IMR-90 (cell line): ENCODE measurements around the gene KHDRBS1. TPM values are rescaled to one million over a fixed set of nuclear protein-coding genes. Genes with fewer than 3 reads are reported as not detected.

Source experiments
- ATAC-seq: fragments of 200-7000 bp; cut with Tn5 transposase; 2 replicates; pipeline ENCODE4 v1.9.1; 2020; ENCODE audit warnings: low read depth, mild to moderate bottlenecking, moderate library complexity
- BruUV-seq: library from RNA; stranded (reverse); fragments of 400-500 nt; replicated peaks from 2 replicates; lab custom pipeline; 2021; lab: Mats Ljungman, UMichigan
- CTCF ChIA-PET: fragments of 300-600 bp; formaldehyde crosslinking; extraction: SDS; loops from one replicate; lab custom pipeline; 2021; ENCODE audit warnings: antibody characterized with exemption; lab: Yijun Ruan, JAX
- POLR2A ChIA-PET: fragments of 300-600 bp; sonication (Branson Sonifier 250); formaldehyde crosslinking; loops from one replicate; lab custom pipeline; 2022; ENCODE audit warnings: antibody characterized with exemption; ENCODE audit not compliant: unreplicated experiment; lab: Charles Lee
- DNase-seq: peaks from one replicate; pipeline ENCODE4 v3.0.0; 2013
- H2AFZ ChIP-seq: replicated peaks from 2 replicates; pipeline ENCODE3; 2013; ENCODE audit warnings: low read length, mild to moderate bottlenecking; ENCODE audit not compliant: poor library complexity
- H2AK5ac ChIP-seq: 2 replicates; pipeline ENCODE4 v1.6.1; 2013; ENCODE audit warnings: low read depth, low read length, inconsistent platforms
- H2AK9ac ChIP-seq: replicated peaks from 2 replicates; pipeline ENCODE3; 2013; ENCODE audit warnings: mild to moderate bottlenecking, low read depth, low read length, moderate library complexity; ENCODE audit not compliant: poor library complexity
- H2BK120ac ChIP-seq: 2 replicates; pipeline ENCODE4 v1.6.1; 2013; ENCODE audit warnings: low read depth, low read length, inconsistent platforms
- H2BK15ac ChIP-seq: 3 replicates; pipeline ENCODE4 v1.6.1; 2013; ENCODE audit warnings: low read depth, low read length, inconsistent platforms
- H2BK20ac ChIP-seq: 2 replicates; pipeline ENCODE4 v1.6.1; 2013; ENCODE audit warnings: low read depth, mild to moderate bottlenecking, inconsistent platforms, low read length, moderate library complexity
- H2BK5ac ChIP-seq: 2 replicates; pipeline ENCODE4 v1.6.1; 2013; ENCODE audit warnings: mild to moderate bottlenecking, low read depth, low read length, inconsistent platforms; ENCODE audit not compliant: poor library complexity, severe bottlenecking
- H3K14ac ChIP-seq: replicated peaks from 2 replicates; pipeline ENCODE4 v1.6.1; 2013; ENCODE audit warnings: low read depth, low read length, inconsistent platforms
- H3K18ac ChIP-seq: 2 replicates; pipeline ENCODE4 v1.6.1; 2013; ENCODE audit warnings: low read depth, low read length, control low read depth
- H3K23ac ChIP-seq: 2 replicates; pipeline ENCODE4 v1.6.1; 2013; ENCODE audit warnings: low read depth, low read length, inconsistent platforms
- H3K27ac ChIP-seq: 2 replicates; pipeline ENCODE4 v1.5.1; 2013; ENCODE audit warnings: mild to moderate bottlenecking, control low read depth, low read length; ENCODE audit not compliant: insufficient read depth
- H3K27me3 ChIP-seq: 2 replicates; pipeline ENCODE4 v1.6.1; 2013; ENCODE audit warnings: low read length; ENCODE audit not compliant: control insufficient read depth, insufficient read depth
- H3K36me3 ChIP-seq: 2 replicates; pipeline ENCODE4 v1.6.1; 2013; ENCODE audit warnings: low read length, mixed read lengths; ENCODE audit not compliant: control insufficient read depth, insufficient read depth
- H3K4ac ChIP-seq: 2 replicates; pipeline ENCODE4 v1.6.1; 2013; ENCODE audit warnings: low read depth, low read length, inconsistent platforms
- H3K4me1 ChIP-seq: 2 replicates; pipeline ENCODE4 v1.6.1; 2013; ENCODE audit warnings: low read length, mixed read lengths; ENCODE audit not compliant: control insufficient read depth, insufficient read depth
- H3K4me2 ChIP-seq: 2 replicates; pipeline ENCODE4 v1.6.1; 2013; ENCODE audit warnings: low read depth, mild to moderate bottlenecking, control low read depth, low read length, moderate library complexity
- H3K4me3 ChIP-seq: 2 replicates; pipeline ENCODE4 v1.5.1; 2013; ENCODE audit warnings: low read depth, mild to moderate bottlenecking, control low read depth, low read length, moderate library complexity; ENCODE audit not compliant: insufficient read depth
- H3K56ac ChIP-seq: 2 replicates; pipeline ENCODE4 v1.6.1; 2013; ENCODE audit warnings: low read length, inconsistent platforms; ENCODE audit not compliant: insufficient read depth; ENCODE audit errors: extremely low read depth
- H3K79me1 ChIP-seq, 2 experiments: 2 replicates each; pipeline ENCODE4 v1.6.1; 2013; ENCODE audit warnings: low read length in 2 of 2, inconsistent platforms in 1 of 2, low read depth in 1 of 2
- H3K9ac ChIP-seq: 2 replicates; pipeline ENCODE4 v1.6.1; 2013; ENCODE audit warnings: low read depth, low read length, control low read depth
- H3K9me1 ChIP-seq: 2 replicates; pipeline ENCODE4 v1.6.1; 2013; ENCODE audit warnings: low read length, inconsistent platforms; ENCODE audit not compliant: insufficient read depth
- H3K9me3 ChIP-seq: 2 replicates; pipeline ENCODE4 v1.6.1; 2013; ENCODE audit warnings: low read length; ENCODE audit not compliant: control insufficient read depth, insufficient read depth
- H4K20me1 ChIP-seq: 2 replicates; pipeline ENCODE4 v1.6.1; 2013; ENCODE audit warnings: low read length, inconsistent platforms; ENCODE audit not compliant: insufficient read depth
- H4K5ac ChIP-seq: 2 replicates; pipeline ENCODE4 v1.6.1; 2013; ENCODE audit warnings: mild to moderate bottlenecking, low read depth, low read length, control low read depth
- H4K8ac ChIP-seq, 2 experiments: 2 replicates each; pipeline ENCODE4 v1.6.1; 2013; ENCODE audit warnings: low read depth in 2 of 2, low read length in 2 of 2, control low read depth in 1 of 2, inconsistent platforms in 1 of 2
- H4K91ac ChIP-seq: 2 replicates; pipeline ENCODE4 v1.6.1; 2013; ENCODE audit warnings: low read depth, low read length, inconsistent platforms; ENCODE audit not compliant: insufficient read depth
- BHLHE40 ChIP-seq: fragments of 150-350 bp; IDR thresholded peaks from 2 replicates; pipeline ENCODE4 v1.6.1; 2016; ENCODE audit warnings: mild to moderate bottlenecking, low read depth, low read length
- CEBPB ChIP-seq: IDR thresholded peaks from 2 replicates; pipeline ENCODE4 v1.6.1; 2012; ENCODE audit warnings: low read depth, low read length, improper control_type of control experiment
- CHD1 ChIP-seq: IDR thresholded peaks from 2 replicates; pipeline ENCODE4 v1.6.1; 2012; ENCODE audit warnings: low read depth, low read length, improper control_type of control experiment
- ELK1 ChIP-seq: fragments of 150-350 bp; IDR thresholded peaks from 2 replicates; pipeline ENCODE4 v1.6.1; 2016; ENCODE audit warnings: low read depth, mild to moderate bottlenecking, low read length, moderate library complexity, borderline replicate concordance
- FOS ChIP-seq: fragments of 150-350 bp; IDR thresholded peaks from 2 replicates; pipeline ENCODE4 v1.6.1; 2016; ENCODE audit warnings: low read depth, low read length
- MAFK ChIP-seq: IDR thresholded peaks from 2 replicates; pipeline ENCODE4 v1.6.1; 2012; ENCODE audit warnings: low read depth, low read length, improper control_type of control experiment
- MAZ ChIP-seq: IDR thresholded peaks from 2 replicates; pipeline ENCODE4 v1.6.1; 2012; ENCODE audit warnings: low read depth, mild to moderate bottlenecking, low read length, improper control_type of control experiment, moderate library complexity, borderline replicate concordance
- MXI1 ChIP-seq: IDR thresholded peaks from 2 replicates; pipeline ENCODE4 v1.6.1; 2012; ENCODE audit warnings: low read depth, mild to moderate bottlenecking, low read length, moderate library complexity, borderline replicate concordance
- NFE2L2 ChIP-seq: fragments of 150-350 bp; IDR thresholded peaks from 2 replicates; pipeline ENCODE4 v1.6.1; 2016; ENCODE audit warnings: low read depth, mild to moderate bottlenecking, low read length
- POLR2A ChIP-seq: IDR thresholded peaks from 2 replicates; pipeline ENCODE4 v1.6.1; 2012; ENCODE audit warnings: mild to moderate bottlenecking, low read depth, low read length
- RAD21 ChIP-seq: IDR thresholded peaks from 2 replicates; pipeline ENCODE4 v1.6.1; 2012; ENCODE audit warnings: low read length, improper control_type of control experiment
- RCOR1 ChIP-seq: IDR thresholded peaks from 2 replicates; pipeline ENCODE4 v1.6.1; 2012; ENCODE audit warnings: mild to moderate bottlenecking, low read length, improper control_type of control experiment; ENCODE audit not compliant: insufficient replicate concordance
- RFX5 ChIP-seq: IDR thresholded peaks from 2 replicates; pipeline ENCODE4 v1.8.0; 2012; ENCODE audit warnings: low read depth, mild to moderate bottlenecking, low read length, moderate library complexity
- SMC3 ChIP-seq: fragments of 150-350 bp; IDR thresholded peaks from 2 replicates; pipeline ENCODE4 v1.6.1; 2016; ENCODE audit warnings: low read depth, mild to moderate bottlenecking, antibody characterized with exemption, low read length, moderate library complexity
- whole genome bisulfite sequencing, 2 experiments: methylation state at CpG; one replicate each; pipeline versions ENCODE4 v1.1.5 to v1.1.7; 2013; ENCODE audit warnings: missing lambda C conversion rate in 2 of 2; ENCODE audit not compliant: insufficient read length in 1 of 2; ENCODE audit errors: extremely low coverage in 2 of 2; 5-methylcytosine and 5-hydroxymethylcytosine counted together
- dilution Hi-C: fragments of 300-500 bp; cut with HindIII; formaldehyde crosslinking; loops from one replicate; pipeline ENCODE4 v1.14.3; 2018; ENCODE audit warnings: low sequenced_read_pairs; ENCODE audit not compliant: unreplicated experiment
- in situ Hi-C: fragments of 300-500 bp; cut with MboI; formaldehyde crosslinking; loops from 3 replicates; pipeline ENCODE4 v1.14.3; 2019; ENCODE audit warnings: low sequenced_read_pairs, inconsistent platforms, mixed read lengths
- intact Hi-C: fragments of 100-400 bp; cut with micrococcal nuclease; formaldehyde crosslinking; loops from 2 replicates; pipeline ENCODE4 v1.10.0; 2022
- polyA plus RNA-seq, 3 experiments: library from polyadenylated mRNA; depleted of rRNA; stranded (reverse); fragments of >200 nt; gene quantifications; 2 replicates each; pipeline ENCODE4 v1.2.3, GENCODE V29; 2012; ENCODE audit warnings: low replicate concordance in 1 of 3
- total RNA-seq: library from RNA; depleted of rRNA; stranded (reverse); fragments of >200 nt; gene quantifications from 2 replicates; pipeline ENCODE4 v1.2.3, GENCODE V29; 2012
- TF ChIP-seq, protein P1 (sequence below): conservative IDR thresholded peaks from 2 replicates; pipeline ENCODE4 v1.5.1; 2012; ENCODE audit warnings: mild to moderate bottlenecking, low read depth, low read length, improper control_type of control experiment
- TF ChIP-seq, protein P2 (sequence below): fragments of 150-350 bp; IDR thresholded peaks from 2 replicates; pipeline ENCODE4 v1.6.1; 2017; ENCODE audit warnings: mild to moderate bottlenecking, antibody characterized with exemption, low read length, low read depth

The KHDRBS1 gene
- total and polyA plus RNA-seq, 2 of the 4 experiments (the other 2 are of a cell fraction): 33.7 to 67.6 TPM

DNA sequence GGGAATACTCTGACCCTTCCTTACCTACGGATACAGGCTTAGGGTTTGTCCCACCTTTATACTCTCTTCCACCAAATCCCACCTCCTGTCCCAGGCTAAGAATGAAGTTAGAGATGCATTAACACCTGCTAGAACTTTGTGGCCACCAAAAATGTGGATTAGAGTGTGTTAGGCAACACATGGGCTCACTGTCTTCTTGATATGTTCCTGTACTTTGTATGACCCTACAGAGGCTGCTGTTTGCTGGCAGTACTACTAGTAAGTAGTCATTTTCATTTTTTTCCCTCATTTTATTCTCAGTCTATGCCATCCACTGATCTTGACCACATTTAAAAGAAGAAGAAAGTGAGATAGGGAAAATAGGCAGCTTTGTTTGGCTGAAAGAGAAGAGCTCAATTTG, 38.0 kb downstream of the KHDRBS1 start:
- H4K91ac ChIP-seq: no peak overlapping the region
- peak overlapping the region; percentile 48; the same call in 1 of the 2 replicates for H3K23ac ChIP-seq
- no peaks in the 10 kb centered on the region for H3K9me3 ChIP-seq
- in situ Hi-C loops: no loop called here
- peaks cover 51% of the 10 kb centered on the region for H3K36me3 ChIP-seq
- H3K27ac ChIP-seq: no peak overlapping the region
- POLR2A ChIA-PET: no interaction called here
- no peak overlapping the region for H2BK15ac ChIP-seq
- WGBS, 2 experiments: no CpG with 5 or more reads among the region's 1 CpG
- no peak overlapping the region for H2AK9ac ChIP-seq
- H2BK20ac ChIP-seq: no peak overlapping the region
- no peak overlapping the region for H2BK120ac ChIP-seq
- no peak overlapping the region for H3K4ac ChIP-seq
- DNase-seq (no peak), ATAC-seq (no peak)
- H4K8ac ChIP-seq: no peak overlapping the region
- H4K20me1 ChIP-seq: peaks cover 56% of the 10 kb centered on the region
- no peak overlapping the region for H2AK5ac ChIP-seq
- H3K14ac ChIP-seq: no peak overlapping the region
- intact Hi-C loops: no loop called here
- peaks cover 11% of the 10 kb centered on the region for H3K4me1 ChIP-seq
- no peak for TF ChIP-seq MAFK
- TF ChIP-seq, protein P1, sequence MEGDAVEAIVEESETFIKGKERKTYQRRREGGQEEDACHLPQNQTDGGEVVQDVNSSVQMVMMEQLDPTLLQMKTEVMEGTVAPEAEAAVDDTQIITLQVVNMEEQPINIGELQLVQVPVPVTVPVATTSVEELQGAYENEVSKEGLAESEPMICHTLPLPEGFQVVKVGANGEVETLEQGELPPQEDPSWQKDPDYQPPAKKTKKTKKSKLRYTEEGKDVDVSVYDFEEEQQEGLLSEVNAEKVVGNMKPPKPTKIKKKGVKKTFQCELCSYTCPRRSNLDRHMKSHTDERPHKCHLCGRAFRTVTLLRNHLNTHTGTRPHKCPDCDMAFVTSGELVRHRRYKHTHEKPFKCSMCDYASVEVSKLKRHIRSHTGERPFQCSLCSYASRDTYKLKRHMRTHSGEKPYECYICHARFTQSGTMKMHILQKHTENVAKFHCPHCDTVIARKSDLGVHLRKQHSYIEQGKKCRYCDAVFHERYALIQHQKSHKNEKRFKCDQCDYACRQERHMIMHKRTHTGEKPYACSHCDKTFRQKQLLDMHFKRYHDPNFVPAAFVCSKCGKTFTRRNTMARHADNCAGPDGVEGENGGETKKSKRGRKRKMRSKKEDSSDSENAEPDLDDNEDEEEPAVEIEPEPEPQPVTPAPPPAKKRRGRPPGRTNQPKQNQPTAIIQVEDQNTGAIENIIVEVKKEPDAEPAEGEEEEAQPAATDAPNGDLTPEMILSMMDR: no peak
- TF ChIP-seq, protein P2, sequence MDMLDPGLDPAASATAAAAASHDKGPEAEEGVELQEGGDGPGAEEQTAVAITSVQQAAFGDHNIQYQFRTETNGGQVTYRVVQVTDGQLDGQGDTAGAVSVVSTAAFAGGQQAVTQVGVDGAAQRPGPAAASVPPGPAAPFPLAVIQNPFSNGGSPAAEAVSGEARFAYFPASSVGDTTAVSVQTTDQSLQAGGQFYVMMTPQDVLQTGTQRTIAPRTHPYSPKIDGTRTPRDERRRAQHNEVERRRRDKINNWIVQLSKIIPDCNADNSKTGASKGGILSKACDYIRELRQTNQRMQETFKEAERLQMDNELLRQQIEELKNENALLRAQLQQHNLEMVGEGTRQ: no peak
- no peak for TF ChIP-seq BHLHE40
- TF ChIP-seq CEBPB: no peak
- no peak for TF ChIP-seq NFE2L2
- no peak for TF ChIP-seq RCOR1
- no peak for TF ChIP-seq MAZ
- TF ChIP-seq MXI1: no peak
- TF ChIP-seq CHD1: no peak
- TF ChIP-seq POLR2A: no peak
- no peak for TF ChIP-seq SMC3
- no peak for TF ChIP-seq RFX5
- TF ChIP-seq ELK1: no peak
- TF ChIP-seq FOS: no peak
- no peak for TF ChIP-seq RAD21
- peaks cover 19% of the 10 kb centered on the region for H3K9me1 ChIP-seq
- no peak overlapping the region for H2AFZ ChIP-seq
- CTCF ChIA-PET: no interaction called here
- H3K79me1 ChIP-seq: peaks cover 47 to 78% of the 10 kb centered on the region in 2 experiments
- H4K5ac ChIP-seq: no peak overlapping the region
- no TSS peak for BruUV-seq
- dilution Hi-C loops: no loop called here
- H3K9ac ChIP-seq: no peak overlapping the region
- H2BK5ac ChIP-seq: no peak overlapping the region
- no peak overlapping the region for H3K4me3 ChIP-seq
- H3K27me3 ChIP-seq: no peaks in the 10 kb centered on the region
- no peak overlapping the region for H3K4me2 ChIP-seq
- H3K56ac ChIP-seq: no peak overlapping the region
- no peak overlapping the region for H3K18ac ChIP-seq
